Stimulated activated CD8-positive, alpha-beta memory T cell treated with anti-CD3 and anti-CD28 coated beads, Interleukin-7, amount 100 ng/mL, for 4 hours (primary cell): ENCODE data around the gene CHKA.

Experiments used
- DNase-seq, 2 donors: peaks; one replicate each; pipeline ENCODE4 v3.0.0-alpha.2; 2020; ENCODE audit warnings: low read depth in 2 of 2

CHKA gene

DNA sequence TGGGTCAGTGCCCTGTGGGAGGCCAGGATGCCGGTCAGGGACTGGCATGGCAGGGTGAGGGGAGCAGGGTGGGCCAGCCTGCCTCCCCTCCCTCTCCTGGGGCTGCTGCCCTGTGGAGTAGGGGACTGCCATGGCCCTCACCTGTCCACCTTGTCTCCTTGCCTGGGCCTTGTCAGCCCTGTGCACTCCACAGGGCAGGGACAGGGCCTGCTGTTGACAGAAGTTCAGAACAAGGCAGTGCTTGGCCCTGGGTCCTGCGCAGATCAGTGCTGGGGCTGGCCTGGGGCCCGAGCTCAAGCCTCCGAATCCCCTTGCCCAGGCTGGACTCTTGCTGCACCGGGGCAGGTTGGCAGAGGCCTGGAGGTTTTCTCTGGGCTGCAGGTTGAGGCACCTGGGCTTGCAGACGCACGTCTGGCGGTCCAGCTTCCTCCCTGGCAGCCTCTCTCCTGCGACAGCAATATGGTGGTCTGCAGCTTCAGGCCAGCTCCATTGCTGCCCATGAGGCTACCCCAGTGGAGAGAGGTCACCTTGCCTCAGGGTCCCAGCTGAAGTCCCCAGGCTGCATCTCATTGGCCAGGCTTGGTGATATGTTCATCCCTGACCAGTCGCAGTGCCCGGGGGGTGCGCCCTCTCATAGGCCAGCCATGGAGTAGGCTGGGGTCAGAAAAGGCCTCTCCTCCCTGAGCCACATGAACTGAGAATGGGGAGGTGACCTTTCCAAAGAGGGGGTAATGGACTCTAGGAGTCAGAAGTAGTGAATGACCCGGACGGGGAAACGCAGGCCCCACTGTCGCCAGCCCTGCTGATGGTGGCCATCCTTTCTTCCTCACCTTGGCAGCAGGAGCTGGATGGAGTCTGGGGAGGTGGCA is 21.5 kb upstream of the CHKA start:
- DNase-seq = no peak

DNA sequence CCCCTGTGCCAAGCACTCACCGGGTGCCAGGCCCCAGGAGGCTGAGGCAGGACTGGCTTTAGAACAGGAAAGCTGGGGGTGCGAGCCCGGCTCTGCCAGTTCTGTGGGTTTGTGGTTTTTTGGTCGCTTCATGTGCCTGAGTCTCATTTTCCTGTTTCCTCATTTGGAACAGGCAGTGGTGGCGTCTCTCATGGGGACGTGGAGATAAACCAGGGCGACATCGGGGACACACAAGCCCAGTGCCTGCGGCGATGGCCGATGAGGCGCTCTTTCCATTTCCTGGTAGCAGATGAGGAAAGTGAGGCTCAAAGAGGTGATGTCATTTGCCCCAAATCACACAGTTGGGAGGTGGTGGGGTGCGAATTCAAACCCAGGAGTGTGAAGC is 20.8 kb upstream of the CHKA start:
- peak; percentile 35 to 38 for DNase-seq

GRCh38 chr11:68141246-68142027 is 20.2 kb upstream of the CHKA start:
- no peak for DNase-seq

- DNase-seq = no peak
These were observed 19.5 kb upstream of the CHKA start for GRCh38 chr11:68140496-68141245.

GRCh38 chr11:68138237-68138636 is 17.0 kb upstream of the CHKA start:
- no peak for DNase-seq

- no peak for DNase-seq
These were observed 16.6 kb upstream of the CHKA start for GRCh38 chr11:68137833-68138232.

DNA sequence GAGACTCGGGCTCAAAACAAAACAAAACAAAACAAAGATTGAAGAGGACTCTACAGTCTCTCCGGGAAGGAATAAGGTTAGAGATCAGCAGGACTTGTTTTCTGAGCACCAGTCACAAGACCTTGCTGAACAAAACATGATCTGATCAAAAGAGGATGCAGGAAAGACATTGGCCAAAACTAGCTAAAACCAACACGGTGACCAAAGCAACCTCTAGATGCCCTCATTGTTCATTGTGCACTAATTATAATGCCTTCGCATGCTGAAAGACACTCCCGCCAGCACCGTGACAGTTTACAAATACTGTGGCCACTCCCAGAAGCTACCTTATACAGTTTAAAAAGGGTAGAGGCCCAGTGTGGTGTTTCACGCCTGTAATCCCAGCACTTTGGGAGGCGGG is 15.7 kb upstream of the CHKA start:
- DNase-seq = no peak

- no peak for DNase-seq
These were observed 14.0 kb upstream of the CHKA start for GRCh38 chr11:68135161-68135560.

- no peak for DNase-seq
These were observed 12.6 kb upstream of the CHKA start for GRCh38 chr11:68133761-68134160.

GRCh38 chr11:68130121-68130520 is 8.9 kb upstream of the CHKA start:
- DNase-seq = no peak

DNA sequence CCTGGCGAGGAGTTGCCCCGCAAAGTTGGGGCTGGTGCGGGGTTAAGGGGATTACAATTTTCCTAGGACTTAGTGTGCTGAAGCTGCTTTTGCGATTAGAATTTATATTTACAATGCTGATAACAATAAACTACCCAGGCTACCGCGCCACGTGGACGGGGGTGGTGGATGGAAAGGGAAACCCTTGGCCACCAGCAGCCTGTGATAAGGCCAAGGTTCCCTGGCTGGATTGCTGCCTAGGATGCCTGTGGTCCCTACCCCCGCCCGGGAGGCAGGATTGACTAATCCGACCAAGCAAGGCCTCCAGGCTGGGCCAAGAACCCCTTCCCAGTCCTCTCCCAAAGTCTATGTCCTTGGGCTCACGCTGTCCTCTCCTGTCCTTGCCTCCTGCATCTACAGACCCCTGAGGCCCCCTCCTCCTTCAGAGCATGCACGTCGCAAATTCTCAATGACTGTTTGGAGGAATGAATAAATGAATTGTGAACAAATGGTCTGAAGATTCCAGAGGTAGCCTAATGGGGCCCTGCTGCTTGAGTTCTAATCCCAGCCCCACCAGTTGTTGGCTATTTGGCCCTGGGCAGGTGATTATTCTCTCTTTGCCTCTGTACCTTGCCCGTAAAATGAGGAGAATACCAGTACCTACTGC is 7.6 kb upstream of the CHKA start:
- DNase-seq = no peak

GRCh38 chr11:68127714-68128681 is 6.8 kb upstream of the CHKA start:
- no peak for DNase-seq

- no peak for DNase-seq
These were observed 4.0 kb upstream of the CHKA start for GRCh38 chr11:68125164-68125563.

- DNase-seq = no peak
These were observed 1.9 kb upstream of the CHKA start for GRCh38 chr11:68122936-68123539.

GRCh38 chr11:68120273-68121066 is 718 bp downstream of the CHKA start:
- DNase-seq = peak in 1 of 2 donors; percentile 34

- no peak for DNase-seq
These were observed 2.3 kb downstream of the CHKA start for GRCh38 chr11:68118706-68119448.

DNA sequence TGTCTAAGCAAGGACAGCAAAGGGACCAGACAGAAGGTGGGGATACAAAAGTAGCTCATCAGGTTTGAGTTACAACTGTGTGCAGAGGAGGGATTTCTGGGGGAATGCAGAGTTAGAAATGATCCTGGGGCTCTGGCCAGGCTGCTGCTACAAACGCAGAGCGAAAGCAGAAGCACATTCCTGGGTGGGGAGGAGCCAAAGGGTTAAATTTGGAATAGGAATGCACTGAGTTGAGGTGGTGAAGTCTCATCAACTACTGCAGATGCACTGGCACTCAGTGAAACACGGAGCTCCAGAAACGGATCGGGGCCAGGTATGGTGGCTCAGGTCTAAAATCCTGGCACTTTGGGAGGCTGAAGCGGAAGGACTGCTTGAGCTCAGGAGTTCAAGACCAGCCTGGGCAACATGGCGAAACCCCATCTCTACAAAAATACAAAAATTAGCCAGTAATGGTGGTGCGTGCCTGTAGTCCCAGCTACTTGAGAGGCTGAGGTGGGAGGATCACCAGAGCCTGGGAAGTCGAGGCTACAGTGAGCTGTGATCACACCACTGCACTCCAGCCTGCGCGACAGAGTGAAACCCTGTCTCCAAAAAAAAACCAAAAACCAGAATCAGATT is 3.2 kb downstream of the CHKA start:
- no peak for DNase-seq

DNA sequence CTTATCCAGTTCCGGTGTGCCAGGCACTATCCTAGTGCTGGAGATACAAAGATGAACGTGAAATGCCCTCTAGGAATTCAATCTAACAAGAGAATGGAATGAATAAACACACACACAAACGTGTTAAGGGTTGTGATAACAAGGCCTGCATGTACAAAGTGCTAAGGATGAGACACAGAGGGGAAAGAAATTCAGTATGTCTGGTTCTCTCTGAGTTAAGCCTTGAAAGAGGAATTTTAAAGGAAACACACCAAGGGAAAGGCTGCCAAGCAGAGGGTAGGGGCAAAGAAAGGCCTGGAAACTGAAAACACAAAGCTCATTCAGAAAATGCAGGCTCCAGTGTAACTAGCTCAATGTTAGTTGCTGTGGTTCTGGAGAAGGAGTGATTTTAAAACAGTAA is 4.2 kb downstream of the CHKA start:
- no peak for DNase-seq
